Heart right ventricle (tissue), 16 donors: ENCODE data around the gene MED10. TPM values are rescaled to one million over a fixed set of nuclear protein-coding genes. Genes with fewer than 3 reads are reported as not detected.

Experiments
- ATAC-seq, 8 donors: fragments of 200-7000 bp; cut with Tn5 transposase; one replicate each; pipeline ENCODE4 v1.9.1; 2020; ENCODE audit warnings: mild to moderate bottlenecking in 8 of 8, moderate library complexity in 8 of 8, moderate number of reproducible peaks in 1 of 8
- DNase-seq, 2 donors: peaks; one replicate each; pipeline ENCODE4 v3.0.0-alpha.2; 2020
- H3K27ac ChIP-seq, 10 donors: fragments of 200-600 bp; sonication (generic) in 2 of 10; one replicate each; pipeline versions ENCODE4 v1.5.0 to v1.8.0; 2020 to 2022; ENCODE audit warnings: mild to moderate bottlenecking in 3 of 10
- H3K27me3 ChIP-seq, 7 donors: fragments of 200-600 bp; one replicate each; pipeline ENCODE4 v1.8.0; 2021 to 2022; ENCODE audit warnings: mild to moderate bottlenecking in 2 of 7
- H3K36me3 ChIP-seq, 9 donors: fragments of 200-600 bp; sonication (generic) in 1 of 9; one replicate each; pipeline versions ENCODE4 v1.5.0 to v1.8.0; 2020 to 2022; ENCODE audit warnings: mild to moderate bottlenecking in 2 of 9
- H3K4me1 ChIP-seq, 9 donors: fragments of 200-600 bp; sonication (generic) in 1 of 9; one replicate each; pipeline versions ENCODE4 v1.5.0 to v1.8.0; 2020 to 2022; ENCODE audit warnings: mild to moderate bottlenecking in 4 of 9
- H3K4me3 ChIP-seq, 10 donors: fragments of 200-600 bp; sonication (generic) in 2 of 10; one replicate each; pipeline versions ENCODE4 v1.5.0 to v1.8.0; 2020 to 2022; ENCODE audit warnings: mild to moderate bottlenecking in 7 of 10, moderate library complexity in 2 of 10
- H3K9me3 ChIP-seq, 11 donors: fragments of 200-600 bp in 10 of 11; sonication (generic) in 2 of 11; one replicate each; pipeline versions ENCODE4 v1.5.0 to v1.8.0; 2013 to 2022; ENCODE audit warnings: mild to moderate bottlenecking in 2 of 11, control low read depth in 1 of 11, moderate library complexity in 1 of 11
- WGBS, 2 donors: extraction: QIAGEN DNeasy Blood & Tissue Kit; methylation state at CpG; one replicate each; pipeline ENCODE4 v1.1.7; 2013; ENCODE audit warnings: inconsistent platforms in 1 of 2; 5-methylcytosine and 5-hydroxymethylcytosine counted together
- intact Hi-C, 10 donors: fragments of 100-400 bp; cut with DNase I; formaldehyde crosslinking; loops; one replicate each; pipeline versions ENCODE4 v1.11.1 to v1.14.2; 2022
- polyA plus RNA-seq, 2 donors: library from polyadenylated mRNA; stranded (reverse); fragments of 200-250 nt; gene quantifications; one replicate each; pipeline ENCODE4 v1.2.3, GENCODE V29; 2013
- total RNA-seq, 10 donors: library from RNA; stranded (reverse); fragmentation: NEBNext Ultra II Directional in 3 of 10; extraction: Animal tissue kit (Norgen Biotek cat#: 25700) in 3 of 10; gene quantifications; one replicate each; pipeline versions ENCODE4 v1.2.1 to v1.2.4, GENCODE V29; 2021 to 2023
- TF ChIP-seq, protein P1 (sequence below), 9 donors: fragments of 200-600 bp; sonication (generic) in 2 of 9; IDR thresholded peaks; one replicate each; pipeline versions ENCODE4 v1.5.0 to v1.8.0; 2021 to 2022; ENCODE audit warnings: antibody characterized with exemption in 9 of 9, mild to moderate bottlenecking in 5 of 9, moderate library complexity in 1 of 9
- donor health status: Arrhythmogenic right ventricular cardiomyopathy.
- donor health status: ischemic (EF 13 %, LVEDD 7.1; RV severe dilation, severe dysfunction).
- donor health status: healthy with polysubstance abuse.
- donor health status: DM: no; HTN: yes; CAD: no.
- donor health status: DM: no; HTN: no; CAD: no.
- donor health status: ischemic (EF 25% LVEDD 6.9; RV normal size, moderate dysfunction).
- donor health status: ischemic (EF 25% LVEDD 5.7; RV mildly dilated, moderate dysfunction).
- donor health status: healthy.
- donor health status: DM: yes; HTN: yes; CAD: no.
- donor health status: Ischemic cardiomyopathy.
- donor health status: ischemic (EF 35%, LVEDD 5.7; RV mildly dilated, moderate dysfunction).
- donor health status: nonischemic (EF 11% LVEDD 7.7; RV severe dilation, severe dysfunction).
- donor health status: DM: yes; HTN: yes; CAD: no.
- donor health status: PGD.
- donor health status: ischemic (EF 29% LVEDD 5.4; RV normal size, mild dysfunction).
- donor health status: nonischemic (EF 23%, LVEDD 6.1; RV moderate dilation, normal function).

MED10 gene
- total and polyA plus RNA-seq, 12 donors: 15.3 to 45.4 (median 22.8) TPM

DNA sequence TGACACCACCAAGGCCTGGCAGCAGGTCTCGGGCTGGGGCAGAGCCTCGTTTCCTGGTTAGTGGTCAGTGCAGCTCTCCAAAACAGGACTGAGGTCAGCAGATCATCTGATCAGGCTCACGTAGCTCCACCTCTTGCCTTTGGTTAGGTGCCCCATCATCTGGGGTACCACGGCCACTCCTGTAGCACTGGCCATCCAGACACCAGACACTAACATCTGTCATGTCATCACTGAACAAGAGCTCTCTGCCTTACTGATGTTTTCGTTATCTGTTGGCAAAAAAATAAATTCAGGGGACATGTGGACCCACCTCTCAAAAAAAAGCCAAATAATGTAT is 29.9 kb upstream of the MED10 start:
- TF ChIP-seq, protein P1, sequence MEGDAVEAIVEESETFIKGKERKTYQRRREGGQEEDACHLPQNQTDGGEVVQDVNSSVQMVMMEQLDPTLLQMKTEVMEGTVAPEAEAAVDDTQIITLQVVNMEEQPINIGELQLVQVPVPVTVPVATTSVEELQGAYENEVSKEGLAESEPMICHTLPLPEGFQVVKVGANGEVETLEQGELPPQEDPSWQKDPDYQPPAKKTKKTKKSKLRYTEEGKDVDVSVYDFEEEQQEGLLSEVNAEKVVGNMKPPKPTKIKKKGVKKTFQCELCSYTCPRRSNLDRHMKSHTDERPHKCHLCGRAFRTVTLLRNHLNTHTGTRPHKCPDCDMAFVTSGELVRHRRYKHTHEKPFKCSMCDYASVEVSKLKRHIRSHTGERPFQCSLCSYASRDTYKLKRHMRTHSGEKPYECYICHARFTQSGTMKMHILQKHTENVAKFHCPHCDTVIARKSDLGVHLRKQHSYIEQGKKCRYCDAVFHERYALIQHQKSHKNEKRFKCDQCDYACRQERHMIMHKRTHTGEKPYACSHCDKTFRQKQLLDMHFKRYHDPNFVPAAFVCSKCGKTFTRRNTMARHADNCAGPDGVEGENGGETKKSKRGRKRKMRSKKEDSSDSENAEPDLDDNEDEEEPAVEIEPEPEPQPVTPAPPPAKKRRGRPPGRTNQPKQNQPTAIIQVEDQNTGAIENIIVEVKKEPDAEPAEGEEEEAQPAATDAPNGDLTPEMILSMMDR (IDR thresholded peaks at IDR 0.05): no peak
- peaks cover 0 to 6% (median 0%) of the 10 kb centered on the region in 7 donors for H3K27me3 ChIP-seq
- ATAC-seq (no peak), DNase-seq (no peak)
- H3K9me3 ChIP-seq: no peaks in the 10 kb centered on the region
- no peaks in the 10 kb centered on the region for H3K4me1 ChIP-seq
- 68 to 70% methylated on average over 5 of the region's 5 CpGs for WGBS, 2 donors
- H3K27ac ChIP-seq: no peak overlapping the region
- H3K36me3 ChIP-seq: no peaks in the 10 kb centered on the region
- no peak overlapping the region for H3K4me3 ChIP-seq
- intact Hi-C loops: no loop called here

- ATAC-seq (no peak), DNase-seq (no peak)
- TF ChIP-seq, protein P1 (IDR thresholded peaks at IDR 0.05): no peak
- Histone ChIP-seq H3K36me3 (no peaks in the 10 kb centered on the region), H3K4me3 (no peak overlapping the region), H3K27ac (no peak overlapping the region), H3K4me1 (no peaks in the 10 kb centered on the region), H3K27me3 (peaks cover 0 to 6% (median 0%) of the 10 kb centered on the region in 7 donors), H3K9me3 (no peaks in the 10 kb centered on the region)
- 70 to 72% methylated on average over 6 of the region's 6 CpGs for WGBS, 2 donors
- intact Hi-C loops: no loop called here
Measured at GRCh38 chr5:6407558-6408259, 29.4 kb upstream of the MED10 start.

DNA sequence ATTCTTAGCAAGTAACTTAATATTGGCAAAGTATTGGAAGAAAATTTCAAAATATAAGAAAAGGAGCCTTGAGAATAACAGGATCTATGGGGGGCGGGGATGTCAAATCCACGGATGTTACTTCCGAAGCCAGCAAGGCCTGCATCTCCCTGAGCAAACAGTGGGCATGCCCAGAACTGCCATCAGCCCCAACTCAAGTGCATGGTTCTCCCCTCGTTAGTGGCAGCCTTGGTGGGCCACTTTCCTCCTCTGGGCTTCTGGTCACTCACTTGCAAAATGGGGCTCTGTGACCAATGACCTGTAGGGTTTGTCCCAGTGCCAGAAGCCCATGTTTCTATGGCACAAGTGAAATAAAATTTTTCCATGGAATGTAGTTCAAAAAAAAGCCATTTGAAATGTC is 27.2 kb upstream of the MED10 start:
- Histone ChIP-seq H3K27ac (no peak overlapping the region), H3K4me1 (no peaks in the 10 kb centered on the region), H3K4me3 (no peak overlapping the region), H3K27me3 (peaks cover 0 to 6% (median 0%) of the 10 kb centered on the region in 7 donors), H3K9me3 (no peaks in the 10 kb centered on the region), H3K36me3 (no peaks in the 10 kb centered on the region)
- no peak for DNase-seq
- no peak for ATAC-seq
- intact Hi-C loops: no loop called here
- WGBS, 2 donors: 82 to 86% methylated on average over 4 of the region's 4 CpGs
- TF ChIP-seq, protein P1 (IDR thresholded peaks at IDR 0.05): no peak

- no peak for ATAC-seq
- intact Hi-C loops: no loop called here
- Histone ChIP-seq H3K4me1 (no peaks in the 10 kb centered on the region), H3K9me3 (no peaks in the 10 kb centered on the region), H3K27ac (no peak overlapping the region), H3K4me3 (no peak overlapping the region), H3K27me3 (peaks cover 0 to 6% (median 0%) of the 10 kb centered on the region in 7 donors), H3K36me3 (no peaks in the 10 kb centered on the region)
- 88 to 89% methylated on average over 4 of the region's 4 CpGs for WGBS, 2 donors
- TF ChIP-seq, protein P1 (IDR thresholded peaks at IDR 0.05): no peak
- no peak for DNase-seq
Measured at GRCh38 chr5:6404129-6404528, 25.8 kb upstream of the MED10 start.
